ENCODE measurements around the gene ATG4D.

Gene ATG4D

DNA sequence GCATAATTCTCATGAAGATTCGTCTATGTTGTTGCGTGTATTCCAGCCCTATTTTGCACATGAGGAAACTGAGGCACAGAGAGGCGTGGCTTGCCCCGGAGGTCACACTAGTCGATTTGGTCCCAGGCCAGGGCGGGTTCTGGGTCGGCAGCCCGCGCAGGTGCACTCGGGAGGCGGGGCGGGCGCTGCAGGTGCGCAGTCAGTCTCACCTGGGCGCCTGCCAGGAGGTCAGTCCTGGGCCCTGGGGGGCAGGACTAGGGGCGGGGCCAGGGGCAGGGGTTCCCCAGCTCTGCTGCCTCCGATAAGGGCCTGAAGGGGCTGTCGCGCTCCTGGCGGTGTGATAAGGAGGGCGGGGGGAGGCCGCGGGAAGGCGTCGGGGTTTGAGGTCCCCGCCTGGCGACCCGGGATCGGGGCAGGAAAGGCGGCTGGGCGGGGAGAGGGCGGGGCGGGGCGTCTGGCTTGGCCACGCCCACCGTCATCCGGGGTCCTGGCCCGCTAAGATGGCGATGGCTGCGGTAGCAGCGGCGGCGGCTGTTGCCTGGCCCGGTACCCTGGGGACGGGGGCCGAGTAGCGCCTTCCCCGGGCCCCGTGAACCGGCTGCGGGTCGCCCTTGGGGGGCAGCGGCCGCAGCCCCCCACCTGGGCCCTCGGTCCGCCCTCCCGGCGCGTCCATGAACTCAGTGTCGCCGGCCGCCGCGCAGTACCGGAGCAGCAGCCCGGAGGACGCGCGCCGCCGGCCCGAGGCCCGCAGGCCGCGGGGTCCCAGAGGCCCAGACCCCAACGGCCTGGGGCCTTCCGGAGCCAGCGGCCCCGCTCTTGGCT, at the start of gene ATG4D:
Gene ATG4D (plus strand): TSS at position 485 of the 822 bp plus-strand sequence. CDS start 187 bp downstream, at position 672.
- no peaks in the 10 kb centered on the region for H3K9me3 ChIP-seq
- H3K4me1 ChIP-seq = peaks cover 0 to 25% (median 18%) of the 10 kb centered on the region in 4 donors
- peak; percentile 57 to 85 for DNase-seq
- H3K27ac ChIP-seq = peak within 1 kb of the TSS; percentile 89 to 90
- intact Hi-C loops (cut with DNase I; ENCODE audit: low total_unique reads) = no loop called here
- no peaks in the 10 kb centered on the region for H3K27me3 ChIP-seq
- peak within 1 kb of the TSS; percentile 85 to 92 for H3K4me3 ChIP-seq
- H3K36me3 ChIP-seq = peaks cover under 1 to 29% (median 8%) of the 10 kb centered on the region in 3 donors
- TF ChIP-seq, protein P1, sequence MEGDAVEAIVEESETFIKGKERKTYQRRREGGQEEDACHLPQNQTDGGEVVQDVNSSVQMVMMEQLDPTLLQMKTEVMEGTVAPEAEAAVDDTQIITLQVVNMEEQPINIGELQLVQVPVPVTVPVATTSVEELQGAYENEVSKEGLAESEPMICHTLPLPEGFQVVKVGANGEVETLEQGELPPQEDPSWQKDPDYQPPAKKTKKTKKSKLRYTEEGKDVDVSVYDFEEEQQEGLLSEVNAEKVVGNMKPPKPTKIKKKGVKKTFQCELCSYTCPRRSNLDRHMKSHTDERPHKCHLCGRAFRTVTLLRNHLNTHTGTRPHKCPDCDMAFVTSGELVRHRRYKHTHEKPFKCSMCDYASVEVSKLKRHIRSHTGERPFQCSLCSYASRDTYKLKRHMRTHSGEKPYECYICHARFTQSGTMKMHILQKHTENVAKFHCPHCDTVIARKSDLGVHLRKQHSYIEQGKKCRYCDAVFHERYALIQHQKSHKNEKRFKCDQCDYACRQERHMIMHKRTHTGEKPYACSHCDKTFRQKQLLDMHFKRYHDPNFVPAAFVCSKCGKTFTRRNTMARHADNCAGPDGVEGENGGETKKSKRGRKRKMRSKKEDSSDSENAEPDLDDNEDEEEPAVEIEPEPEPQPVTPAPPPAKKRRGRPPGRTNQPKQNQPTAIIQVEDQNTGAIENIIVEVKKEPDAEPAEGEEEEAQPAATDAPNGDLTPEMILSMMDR (IDR thresholded peaks at IDR 0.05) = no peak

DNA sequence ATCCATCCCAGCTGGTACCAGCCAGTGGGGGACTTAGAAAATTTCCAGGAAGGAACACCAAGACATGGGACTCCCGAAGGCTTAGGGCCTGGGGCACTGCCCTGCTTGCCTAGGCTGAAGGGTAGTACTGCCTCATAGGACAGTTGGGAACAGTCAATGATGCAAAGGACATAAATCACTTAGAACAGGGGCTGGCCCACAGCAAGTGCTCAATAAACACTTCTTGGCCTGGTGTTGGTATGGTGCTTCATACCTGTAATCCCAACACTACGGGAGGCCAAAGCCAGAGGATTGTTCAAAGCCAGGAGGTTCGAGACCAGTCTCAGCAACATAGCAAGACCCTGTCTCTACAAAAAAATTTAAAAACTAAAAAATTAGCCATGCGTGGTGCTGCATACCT, 46.3 kb upstream of the ATG4D start:
- no peaks in the 10 kb centered on the region for H3K9me3 ChIP-seq
- intact Hi-C loops (cut with DNase I; ENCODE audit: low total_unique reads) = no loop called here
- H3K4me3 ChIP-seq = no peak overlapping the region
- peak overlapping the region in 1 of 2 donors; percentile 50 for H3K27ac ChIP-seq
- H3K4me1 ChIP-seq = peaks cover 0 to 62% (median 37%) of the 10 kb centered on the region in 4 donors
- H3K27me3 ChIP-seq = no peaks in the 10 kb centered on the region
- peaks cover 43 to 78% (median 51%) of the 10 kb centered on the region in 3 donors for H3K36me3 ChIP-seq
- DNase-seq = no peak
- TF ChIP-seq, protein P1 (IDR thresholded peaks at IDR 0.05) = no peak

DNA sequence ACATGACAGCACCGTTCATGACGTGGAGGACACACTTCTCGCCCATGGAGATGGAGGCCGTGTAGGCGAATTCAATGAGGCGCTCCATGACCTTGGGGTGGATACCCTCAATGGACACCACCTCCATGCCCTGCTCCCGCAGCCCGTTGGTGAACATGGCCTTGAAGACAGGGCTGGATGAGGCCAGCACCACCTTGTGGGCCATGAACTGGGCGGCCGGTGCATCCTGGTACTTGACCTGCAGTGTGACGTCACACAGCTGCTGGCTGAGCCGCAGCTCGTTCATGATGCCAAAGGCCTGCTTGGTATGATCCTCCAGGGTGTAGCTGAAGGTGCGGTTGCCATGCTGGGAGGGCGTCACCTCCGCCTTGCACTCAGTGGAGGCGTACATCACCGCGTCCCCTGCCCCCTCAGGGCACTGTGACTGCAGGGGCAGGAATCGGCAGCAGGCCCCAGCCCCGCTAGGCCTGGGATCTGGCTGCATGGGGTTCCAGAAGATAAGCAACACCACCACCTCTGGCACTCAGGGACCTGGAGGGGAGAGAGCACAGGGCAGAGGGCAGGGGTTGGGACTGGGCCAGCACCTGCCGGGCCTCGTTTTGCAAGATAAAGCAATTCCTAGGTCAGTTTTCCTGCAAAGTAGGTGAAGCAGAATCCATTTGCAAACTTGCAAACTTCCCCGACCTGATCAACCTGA, 44.0 kb upstream of the ATG4D start:
- DNase-seq = no peak
- Histone ChIP-seq H3K4me3 (no peak overlapping the region), H3K27ac (peak overlapping the region in 1 of 2 donors; percentile 15), H3K27me3 (no peaks in the 10 kb centered on the region), H3K4me1 (peaks cover 0 to 55% (median 36%) of the 10 kb centered on the region in 4 donors), H3K9me3 (no peaks in the 10 kb centered on the region), H3K36me3 (peaks cover 38 to 54% (median 39%) of the 10 kb centered on the region in 3 donors)
- TF ChIP-seq, protein P1 (IDR thresholded peaks at IDR 0.05) = no peak
- intact Hi-C loops (cut with DNase I; ENCODE audit: low total_unique reads) = loop anchor here (5.0 kb wide), 1 partner anchor 68 kb away; the partner anchor contains the start of genes CDKN2D and KRI1

DNA sequence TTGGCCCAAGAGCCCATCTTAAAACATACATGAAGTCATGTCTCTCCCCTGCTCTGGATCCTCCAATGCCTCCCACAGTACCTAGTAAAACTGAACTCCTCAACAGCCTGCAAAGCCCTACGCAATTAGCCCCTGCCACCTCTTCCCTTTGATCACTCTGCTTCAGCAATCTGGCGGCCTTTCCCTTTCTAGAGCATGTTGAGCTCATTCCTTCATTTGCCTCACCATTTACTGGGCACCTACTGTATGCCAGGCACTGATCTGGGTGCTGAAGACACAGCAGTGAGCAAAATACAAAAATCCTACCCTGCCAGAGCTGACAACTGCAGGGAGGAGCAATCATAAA, 43.5 kb upstream of the ATG4D start:
- Histone ChIP-seq H3K27ac (no peak overlapping the region), H3K4me3 (no peak overlapping the region), H3K36me3 (peaks cover 33 to 49% (median 34%) of the 10 kb centered on the region in 3 donors), H3K4me1 (peaks cover 0 to 55% (median 36%) of the 10 kb centered on the region in 4 donors), H3K9me3 (no peaks in the 10 kb centered on the region), H3K27me3 (no peaks in the 10 kb centered on the region)
- intact Hi-C loops (cut with DNase I; ENCODE audit: low total_unique reads) = loop anchor here (5.0 kb wide), 1 partner anchor 67 kb away; the partner anchor contains the start of genes CDKN2D and KRI1
- TF ChIP-seq, protein P1 (IDR thresholded peaks at IDR 0.05) = no peak
- no peak for DNase-seq

DNA sequence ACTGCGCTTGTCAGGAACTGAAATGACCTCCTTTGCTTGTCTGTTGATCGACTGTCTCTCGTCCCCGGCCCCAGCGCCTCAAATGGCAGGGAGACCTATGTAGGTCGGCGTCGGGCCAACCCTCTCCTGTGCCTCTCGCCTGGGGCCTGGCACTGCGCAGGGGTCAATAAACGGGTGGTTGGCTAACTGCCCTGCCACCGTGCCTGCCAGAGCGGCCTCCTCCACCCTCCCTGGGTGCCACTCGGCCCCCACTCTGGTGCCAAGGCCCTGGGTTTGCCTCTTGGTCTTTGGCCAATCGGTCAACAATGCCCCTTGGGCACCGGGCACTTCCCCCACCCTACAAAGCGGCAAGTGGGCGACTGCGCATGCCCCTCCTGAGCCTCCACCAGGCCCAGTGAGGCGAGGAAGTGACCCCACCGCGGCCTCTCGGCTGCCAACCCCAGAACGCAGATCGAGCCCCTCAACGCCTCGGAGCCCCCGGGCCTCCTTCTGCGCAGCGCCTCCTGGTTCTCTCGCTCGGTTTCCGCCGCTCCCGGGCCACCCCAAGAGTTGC, 41.7 kb upstream of the ATG4D start:
- DNase-seq = peak; percentile 72 to 90
- peak overlapping the region; percentile 97 to 99 for H3K27ac ChIP-seq
- TF ChIP-seq, protein P1 (IDR thresholded peaks at IDR 0.05) = no peak
- peaks cover 16 to 31% (median 16%) of the 10 kb centered on the region in 3 donors for H3K36me3 ChIP-seq
- H3K27me3 ChIP-seq = no peaks in the 10 kb centered on the region
- intact Hi-C loops (cut with DNase I; ENCODE audit: low total_unique reads) = loop anchor here (5.0 kb wide), 1 partner anchor 65 kb away; the partner anchor contains the start of genes CDKN2D and KRI1
- H3K4me3 ChIP-seq = peak overlapping the region; percentile 96
- no peaks in the 10 kb centered on the region for H3K9me3 ChIP-seq
- H3K4me1 ChIP-seq = peaks cover 0 to 53% (median 37%) of the 10 kb centered on the region in 4 donors
